Measurements from ENCODE around the gene PRR5L.

Gene PRR5L

DNA sequence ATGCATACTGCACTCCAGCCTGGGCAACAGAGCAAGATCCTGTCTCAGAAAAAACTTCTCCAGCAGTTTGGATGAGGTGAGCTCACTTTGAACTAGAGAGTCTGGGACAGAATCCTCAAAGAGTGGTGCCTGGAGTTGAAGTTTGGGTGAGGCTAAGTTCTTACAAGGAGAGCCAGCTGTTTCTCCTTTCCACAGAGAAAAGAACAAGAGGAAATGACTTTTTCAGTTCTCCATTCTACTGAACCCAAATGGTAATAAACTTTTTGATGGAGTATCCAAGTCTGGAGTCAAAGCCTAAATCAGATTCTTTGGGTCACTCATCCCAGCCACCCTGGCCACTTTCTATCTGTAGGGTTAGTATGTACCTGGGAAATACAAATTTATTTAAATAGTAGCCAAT is 111.3 kb downstream of the PRR5L start:
- DNase-seq: no peak

GRCh38 chr11:36408498-36409136 is 112.5 kb downstream of the PRR5L start:
- peak in 1 of 2 donors; percentile 41 for DNase-seq

DNA sequence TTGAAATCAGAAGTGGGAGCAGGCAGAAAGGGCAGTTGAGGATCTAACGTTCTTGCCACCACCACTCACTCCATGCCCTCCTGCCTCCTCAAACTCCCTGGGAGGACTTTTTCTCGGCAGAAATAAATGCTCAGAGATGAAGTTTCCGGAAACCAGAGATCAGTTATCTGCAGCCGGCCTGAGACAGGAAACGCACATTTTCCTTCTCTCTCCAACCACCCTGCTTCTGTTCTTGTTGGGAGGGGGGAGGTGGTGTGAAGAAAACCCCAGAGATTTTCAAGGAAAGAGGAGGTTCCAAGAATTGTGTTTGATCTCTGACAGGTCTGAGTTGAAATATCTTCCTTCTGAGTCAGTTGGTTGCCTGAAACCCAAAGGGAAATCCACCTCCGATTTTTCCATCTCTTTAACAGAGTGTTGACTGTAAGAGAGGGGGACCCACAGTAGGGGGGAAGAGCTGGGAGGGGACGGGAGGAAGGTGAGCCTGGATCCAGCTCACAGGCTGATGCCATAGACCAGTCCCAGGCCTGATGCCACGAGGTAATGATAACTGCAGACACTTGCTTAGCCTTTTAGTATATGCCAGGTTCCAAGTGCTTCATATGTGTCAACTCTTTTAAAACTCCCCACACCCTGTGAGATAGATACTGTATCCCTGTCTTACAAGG is 113.2 kb downstream of the PRR5L start:
- DNase-seq: peak; percentile 50 to 76

DNA sequence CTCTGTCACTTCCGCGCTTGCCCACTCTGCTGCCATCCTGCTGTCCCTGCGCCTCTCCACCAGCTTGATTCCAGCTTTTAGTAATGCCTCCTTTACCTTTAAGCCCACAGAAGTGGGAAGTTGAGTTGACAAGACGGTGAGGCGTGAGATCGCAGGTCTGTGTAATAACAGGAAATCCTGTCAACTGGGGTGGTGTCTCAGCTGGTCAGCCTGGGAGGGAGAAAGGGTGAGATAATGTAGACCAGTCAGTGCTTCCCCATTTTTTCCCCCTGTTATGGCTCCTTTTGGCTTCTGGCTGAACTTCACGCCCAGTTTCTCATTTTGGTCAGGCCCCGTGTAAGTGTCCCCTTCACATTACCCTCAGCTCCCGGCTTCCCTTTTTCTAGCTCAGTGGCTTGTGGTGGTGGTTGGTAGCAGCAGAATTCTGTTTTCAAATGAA is 115.1 kb downstream of the PRR5L start:
- DNase-seq: peak; percentile 51 to 71

GRCh38 chr11:36412781-36413383 is 116.8 kb downstream of the PRR5L start:
- no peak for DNase-seq

DNA sequence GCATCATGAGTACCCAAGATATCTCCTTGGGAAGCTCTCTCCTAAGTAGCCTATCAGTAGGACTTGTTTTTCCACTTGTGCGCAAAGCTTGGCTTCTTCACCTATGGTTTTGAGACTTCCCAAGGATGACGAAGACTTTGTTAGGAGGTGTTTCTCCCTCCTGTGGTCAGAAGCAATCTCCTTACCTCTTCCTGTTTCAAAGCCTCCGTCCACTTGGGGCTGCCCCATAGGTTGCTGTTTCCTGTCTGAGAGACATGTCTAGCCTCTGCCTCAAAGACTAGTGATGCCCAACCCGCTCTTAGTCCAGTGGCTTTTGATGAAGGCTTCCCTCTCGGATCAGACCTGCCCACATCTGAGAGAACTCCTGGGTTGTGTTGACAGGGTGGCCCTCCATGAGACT is 121.1 kb downstream of the PRR5L start:
- DNase-seq: peak in 1 of 2 donors; percentile 6

GRCh38 chr11:36419791-36420424 is 123.8 kb downstream of the PRR5L start:
- no peak for DNase-seq

DNA sequence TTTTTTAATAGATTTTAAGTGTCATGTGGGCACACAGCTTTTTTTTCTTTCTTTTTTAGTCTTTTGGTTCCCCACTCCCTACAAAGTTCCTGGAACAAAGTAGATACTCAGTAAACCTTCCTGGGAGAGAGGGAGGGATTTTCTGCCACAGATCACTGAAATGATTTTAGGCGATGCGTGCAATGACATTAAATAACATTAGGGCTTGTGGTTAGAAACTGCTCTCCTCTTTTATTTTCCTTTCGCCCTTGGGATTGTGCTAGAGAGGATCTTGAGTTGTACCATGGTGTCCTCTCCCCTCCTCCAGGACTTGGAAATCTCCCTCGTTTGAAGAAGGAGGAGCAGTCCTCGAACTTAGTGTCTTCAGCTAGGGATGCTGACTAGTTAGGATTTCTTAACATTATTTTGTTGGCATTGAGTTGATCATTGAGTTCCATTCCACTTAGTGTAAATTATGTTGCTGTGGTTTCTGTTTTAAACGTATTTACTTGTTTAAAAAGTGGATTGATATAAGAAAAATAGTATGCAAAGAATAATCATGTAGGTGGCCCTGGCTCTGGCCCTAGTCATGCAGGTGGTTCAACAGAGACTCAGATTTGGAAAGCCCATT is 125.6 kb downstream of the PRR5L start:
- no peak for DNase-seq

GRCh38 chr11:36425561-36426081 is 129.5 kb downstream of the PRR5L start:
- DNase-seq: no peak

DNA sequence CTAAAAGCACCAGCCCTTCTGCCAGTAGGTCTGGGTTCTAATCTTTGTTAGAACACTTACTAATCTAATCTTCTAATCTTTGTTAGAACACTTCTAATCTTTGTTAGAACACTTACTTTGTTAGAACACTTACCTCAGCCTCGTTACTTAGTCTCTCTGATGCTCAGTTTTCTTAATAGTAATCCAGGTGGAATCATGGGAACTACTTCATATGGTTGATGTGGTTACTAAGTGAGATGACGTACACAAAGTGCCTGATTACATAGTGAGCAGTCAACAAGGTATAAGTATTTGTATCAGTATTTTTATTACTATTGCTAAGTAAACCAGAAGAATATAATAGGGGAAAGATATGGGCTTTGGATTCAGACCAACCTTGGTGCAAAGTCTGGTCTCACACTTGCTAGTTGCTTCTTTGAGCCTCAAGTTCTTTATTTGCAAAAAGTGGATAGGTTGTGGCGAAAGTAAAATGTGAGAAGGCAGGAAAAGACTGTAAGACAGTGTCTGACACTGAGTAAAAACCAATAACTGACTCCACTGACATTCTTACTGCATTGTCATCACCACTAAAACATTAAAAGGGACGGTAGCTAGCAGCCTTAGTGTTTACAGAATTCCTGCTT is 130.2 kb downstream of the PRR5L start:
- DNase-seq: no peak

DNA sequence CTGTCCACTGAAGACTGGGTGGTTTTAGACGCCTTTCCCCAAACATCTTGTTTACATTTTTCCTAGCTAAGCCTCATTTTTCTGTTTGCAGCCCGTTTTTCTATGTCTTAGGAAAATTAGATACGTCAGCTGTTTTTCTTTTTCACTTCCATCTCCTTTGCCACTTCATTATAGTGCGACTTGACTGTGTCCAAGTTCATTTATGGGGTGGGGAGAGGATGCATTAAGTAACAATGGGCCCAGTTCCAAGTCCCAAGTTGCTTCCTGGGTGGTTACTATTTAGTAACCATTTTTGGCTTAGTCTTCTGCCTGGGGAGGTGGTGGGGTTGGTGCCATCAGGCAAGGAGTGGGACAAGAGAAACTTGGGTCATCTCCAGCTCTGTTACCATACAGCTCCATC is 131.0 kb downstream of the PRR5L start:
- DNase-seq: no peak

DNA sequence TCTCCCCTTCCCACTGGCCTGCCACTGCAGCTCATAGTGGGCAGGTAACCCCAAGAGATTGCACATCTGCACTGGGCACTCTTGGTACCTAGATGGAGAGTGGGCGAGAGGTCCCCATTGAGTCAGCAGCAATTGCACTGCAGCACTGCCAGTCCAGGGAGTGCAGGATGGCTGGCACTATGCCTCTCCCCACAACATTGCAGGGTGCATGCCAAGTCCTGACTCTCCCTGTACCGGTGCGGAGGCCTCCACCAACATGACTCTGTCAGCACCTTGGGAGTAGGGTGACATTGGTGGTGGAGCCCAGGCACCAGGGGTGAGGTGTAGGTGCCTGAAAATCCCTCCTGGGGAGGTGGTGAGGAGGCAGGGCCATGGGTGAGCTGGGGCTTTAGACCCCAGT is 131.8 kb downstream of the PRR5L start:
- DNase-seq: no peak

- DNase-seq: peak in 1 of 2 donors; percentile 37
These were observed 135.5 kb downstream of the PRR5L start for GRCh38 chr11:36431429-36432092.

DNA sequence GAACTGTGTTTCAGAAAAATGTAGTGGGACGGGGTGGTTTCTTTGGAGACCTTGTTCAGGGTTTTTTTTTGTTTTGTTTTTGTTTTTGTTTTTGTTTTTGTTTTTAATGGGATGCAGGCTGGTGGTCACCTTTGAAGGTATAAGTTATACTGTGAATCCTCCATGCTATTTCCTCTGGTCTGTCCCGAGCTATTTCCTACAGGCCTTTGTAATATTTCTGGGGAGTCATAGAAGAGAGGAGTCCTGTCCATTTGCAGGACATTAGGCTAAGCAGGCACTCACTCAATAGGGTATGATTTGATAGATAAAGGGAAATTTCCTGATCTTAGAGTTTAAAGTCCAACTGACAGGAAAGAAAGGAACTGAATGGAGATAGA is 136.0 kb downstream of the PRR5L start:
- no peak for DNase-seq

DNA sequence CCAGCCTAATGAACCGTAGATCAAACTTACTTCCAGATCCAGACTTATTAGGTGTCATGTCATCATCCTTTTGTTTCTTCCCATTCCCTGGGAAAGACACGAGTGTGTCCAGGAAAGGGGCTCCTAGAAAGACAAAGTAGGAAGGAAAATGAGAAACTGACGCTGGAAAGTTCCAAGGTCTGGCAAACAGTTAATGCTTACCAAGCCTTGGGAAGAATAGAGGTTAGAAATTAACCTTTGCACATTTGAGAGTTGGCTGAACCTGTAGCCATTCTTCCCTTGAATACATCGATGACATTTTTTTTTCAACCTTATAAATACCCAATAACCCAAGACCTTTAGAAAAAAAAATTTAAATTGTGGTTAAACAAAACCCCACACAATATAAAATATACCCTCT is 136.7 kb downstream of the PRR5L start:
- DNase-seq: no peak

DNA sequence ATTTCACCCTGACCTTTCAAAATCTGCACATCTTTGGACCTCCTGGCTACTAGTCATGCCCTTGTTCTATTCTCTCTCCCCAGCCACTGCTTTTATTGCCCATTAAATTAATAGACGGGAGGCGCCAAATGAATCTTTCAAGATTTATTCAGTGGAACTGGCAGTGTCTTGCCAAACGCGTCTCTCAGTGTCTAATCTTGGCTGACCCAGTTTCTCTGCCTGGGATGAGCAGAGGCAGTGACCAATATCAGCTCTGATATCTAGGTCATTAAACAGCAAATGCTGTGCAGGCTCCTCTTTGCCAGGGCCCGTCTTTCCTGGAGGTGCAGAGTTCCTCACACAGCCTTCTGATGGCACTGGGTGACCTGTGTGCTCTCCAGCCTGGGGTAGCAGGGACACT is 140.0 kb downstream of the PRR5L start:
- DNase-seq: no peak

DNA sequence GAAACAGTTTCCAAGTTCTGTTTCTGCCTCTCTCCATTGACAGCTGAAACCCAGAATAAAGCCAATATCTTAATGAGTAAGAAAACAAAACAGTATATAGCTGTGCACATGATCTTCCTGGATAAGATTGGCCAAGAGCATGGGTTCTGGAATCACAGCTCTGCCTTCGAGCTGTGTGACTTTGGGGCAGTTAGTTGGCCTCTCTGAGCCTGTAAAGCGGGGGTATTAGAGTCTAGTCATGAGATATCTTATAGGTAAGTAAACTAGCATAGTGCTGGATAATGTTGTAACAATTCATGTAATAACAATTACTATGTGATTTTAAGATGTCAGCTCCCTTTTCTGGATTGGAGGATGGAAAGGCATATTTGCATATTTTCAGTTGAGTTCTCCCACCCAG is 140.5 kb downstream of the PRR5L start:
- DNase-seq: no peak

- no peak for DNase-seq
These were observed 141.3 kb downstream of the PRR5L start for GRCh38 chr11:36437413-36437812.

- no peak for DNase-seq
These were observed 142.0 kb downstream of the PRR5L start for GRCh38 chr11:36438126-36438525.

DNA sequence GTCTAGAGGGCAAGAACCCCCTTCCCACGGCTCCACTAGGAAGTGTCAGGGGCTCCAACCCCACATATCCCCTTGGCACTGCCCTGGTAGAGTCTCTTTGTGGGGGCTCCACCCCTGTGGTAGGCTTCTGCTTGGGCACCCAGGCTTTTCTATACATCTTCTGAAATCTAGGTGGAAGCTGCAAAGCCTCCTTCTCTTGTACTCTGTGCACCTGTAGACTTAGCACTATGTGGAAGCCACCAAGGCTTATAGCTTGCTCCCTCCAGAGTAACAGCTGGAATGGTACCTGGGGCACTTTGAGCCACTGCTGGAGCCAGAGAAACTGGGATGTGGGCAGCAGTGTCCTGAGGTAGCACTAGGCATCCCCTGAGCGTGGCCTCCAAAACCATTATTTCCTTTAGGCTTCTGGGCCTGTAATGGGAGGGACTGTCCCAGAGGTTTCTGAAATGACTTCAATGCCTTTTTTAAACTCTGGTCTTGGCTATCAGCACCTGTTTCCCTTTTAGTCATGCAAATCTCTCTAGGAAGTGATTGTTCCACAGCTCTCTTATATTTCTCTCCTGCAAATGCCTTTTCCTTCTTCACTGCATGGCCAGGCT is 145.6 kb downstream of the PRR5L start:
- DNase-seq: no peak

DNA sequence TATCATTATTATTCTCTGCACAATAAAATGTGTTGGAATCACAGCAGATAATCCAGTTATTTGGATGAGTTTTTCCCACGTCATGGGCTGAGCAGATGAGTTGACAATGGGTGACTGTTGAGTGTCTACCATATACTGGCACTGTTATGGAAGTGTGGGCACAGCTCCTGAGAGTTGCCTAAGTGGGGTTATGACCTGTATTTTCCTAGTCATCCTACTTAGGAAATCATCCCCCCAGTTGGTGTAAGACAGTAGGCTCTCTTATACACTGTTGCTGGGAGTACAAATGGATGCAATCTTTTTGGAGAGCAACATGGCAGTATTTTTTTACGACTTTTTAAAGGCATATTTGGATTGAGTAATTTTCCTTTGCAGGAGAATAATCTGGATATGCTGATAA is 147.6 kb downstream of the PRR5L start:
- DNase-seq: no peak

DNA sequence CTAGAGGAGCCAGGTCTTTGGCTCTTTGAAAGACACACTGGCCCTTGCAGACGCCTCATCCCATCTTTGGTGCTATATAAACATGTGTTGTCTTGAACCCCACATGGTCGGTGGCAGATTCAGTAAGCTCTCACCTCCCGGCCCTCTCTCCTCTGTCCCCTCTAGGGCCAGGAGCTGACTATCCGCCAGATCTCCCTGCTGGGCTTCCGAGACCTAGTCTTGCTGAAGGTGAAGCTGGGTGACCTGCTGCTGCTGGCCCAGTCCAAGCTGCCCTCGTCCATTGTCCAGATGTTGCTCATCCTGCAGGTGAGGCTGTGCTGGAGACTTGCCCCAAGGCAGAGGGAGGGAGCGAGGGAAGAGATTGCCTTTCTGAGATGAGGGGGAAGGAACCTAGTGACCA is 150.0 kb downstream of the PRR5L start:
- DNase-seq: no peak
